Right lobe of liver (tissue), 6 donors: ENCODE data around the gene GHR. TPM values are rescaled to one million over a fixed set of nuclear protein-coding genes. Genes with fewer than 3 reads are reported as not detected.
A peak's percentile ranks its signal among the peaks of the same experiment; 100 is the strongest.

Experiments
- ATAC-seq, 4 donors: fragments of 200-7000 bp; cut with Tn5 transposase; one replicate each; pipeline ENCODE4 v1.9.1; 2020; ENCODE audit warnings: mild to moderate bottlenecking in 4 of 4, moderate library complexity in 4 of 4
- DNase-seq, 3 donors: peaks; one replicate each; pipeline ENCODE4 v3.0.0-alpha.2; 2020
- H3K27ac ChIP-seq, 3 donors: fragments of 200-600 bp; one replicate each; pipeline ENCODE4 v1.8.0; 2022
- H3K27me3 ChIP-seq, 2 donors: fragments of 200-600 bp; one replicate each; pipeline ENCODE4 v1.8.0; 2022
- H3K36me3 ChIP-seq, 4 donors: fragments of 200-600 bp; sonication (generic) in 1 of 4; one replicate each; pipeline versions ENCODE4 v1.5.1 to v1.8.0; 2017 to 2022; ENCODE audit warnings: control low read depth in 1 of 4
- H3K4me1 ChIP-seq, 4 donors: fragments of 200-600 bp; sonication (generic) in 1 of 4; one replicate each; pipeline versions ENCODE4 v1.5.1 to v1.8.0; 2017 to 2022; ENCODE audit warnings: control low read depth in 1 of 4
- H3K4me3 ChIP-seq, 3 donors: fragments of 200-600 bp; one replicate each; pipeline ENCODE4 v1.8.0; 2022
- H3K9me3 ChIP-seq, 4 donors: fragments of 200-600 bp; sonication (generic) in 1 of 4; one replicate each; pipeline versions ENCODE4 v1.5.1 to v1.8.0; 2017 to 2022; ENCODE audit warnings: control low read depth in 1 of 4
- POLR2A ChIP-seq: fragments of 450-650 bp; IDR thresholded peaks from one replicate; pipeline ENCODE4 v1.6.1; 2017; ENCODE audit warnings: antibody characterized with exemption, mild to moderate bottlenecking
- WGBS: methylation state at CpG from one replicate; pipeline ENCODE4 v1.1.6; 2018; ENCODE audit warnings: low coverage, low lambda C conversion rate; ENCODE audit not compliant: insufficient coverage; ENCODE audit errors: missing lambda C conversion rate; 5-methylcytosine and 5-hydroxymethylcytosine counted together
- intact Hi-C, 2 donors: fragments of 100-400 bp; cut with DNase I; formaldehyde crosslinking; loops; one replicate each; pipeline versions ENCODE4 v1.11.2 to v1.14.1; 2022
- total RNA-seq, 6 experiments: library from RNA; depleted of rRNA in 2 of 6; stranded (reverse); fragments of >200 nt in 2 of 6; fragmentation: NEBNext Ultra II Directional in 3 of 6; extraction: Animal tissue kit (Norgen Biotek cat#: 25700) in 3 of 6; gene quantifications; one replicate each; pipeline versions ENCODE4 v1.1.0 to v1.2.4, GENCODE V29; 2016 to 2023
- TF ChIP-seq, protein P1 (sequence below), 4 donors: fragments of 200-600 bp in 3 of 4; fragments of 450-650 bp in 1 of 4; IDR thresholded peaks; one replicate each; pipeline versions ENCODE4 v1.5.1 to v1.8.0; 2016 to 2022; ENCODE audit warnings: antibody characterized with exemption in 4 of 4, mild to moderate bottlenecking in 2 of 4
- donor health status: DM: no; HTN: yes; CAD: no.
- donor health status: DM: no; HTN: no; CAD: no.
- donor health status: DM: no; HTN: no; CAD: no.
- donor health status: DM: no; HTN: yes; CAD: no.
- donor health status: DM: no; HTN: yes; CAD: no.

The GHR gene
- total RNA-seq, 6 experiments from 2014 or later, result 25.9 to 90.7 (median 71.9) TPM

- 27% methylated on average over 34 of the region's 35 CpGs for WGBS
- no peaks in the 10 kb centered on the region for H3K9me3 ChIP-seq
- ATAC-seq, result peak; percentile 16 to 28 (median 20)
Observed at GRCh38 chr5:42756606-42757601, 333.7 kb downstream of the GHR start, which contains the start of gene CCDC152. CCDC152 (plus strand) TSS chr5:42756818; CDS start chr5:42759122, 2,304 bp downstream.

GRCh38 chr5:42759456-42759855, 336.2 kb downstream of the GHR start:
- Histone ChIP-seq H3K27ac (no peak overlapping the region), H3K27me3 (no peaks in the 10 kb centered on the region), H3K36me3 (no peaks in the 10 kb centered on the region), H3K4me1 (no peaks in the 10 kb centered on the region), H3K9me3 (no peaks in the 10 kb centered on the region), H3K4me3 (no peak overlapping the region)
- intact Hi-C loops, result no loop called here
- TF ChIP-seq POLR2A, result no peak
- TF ChIP-seq, protein P1, sequence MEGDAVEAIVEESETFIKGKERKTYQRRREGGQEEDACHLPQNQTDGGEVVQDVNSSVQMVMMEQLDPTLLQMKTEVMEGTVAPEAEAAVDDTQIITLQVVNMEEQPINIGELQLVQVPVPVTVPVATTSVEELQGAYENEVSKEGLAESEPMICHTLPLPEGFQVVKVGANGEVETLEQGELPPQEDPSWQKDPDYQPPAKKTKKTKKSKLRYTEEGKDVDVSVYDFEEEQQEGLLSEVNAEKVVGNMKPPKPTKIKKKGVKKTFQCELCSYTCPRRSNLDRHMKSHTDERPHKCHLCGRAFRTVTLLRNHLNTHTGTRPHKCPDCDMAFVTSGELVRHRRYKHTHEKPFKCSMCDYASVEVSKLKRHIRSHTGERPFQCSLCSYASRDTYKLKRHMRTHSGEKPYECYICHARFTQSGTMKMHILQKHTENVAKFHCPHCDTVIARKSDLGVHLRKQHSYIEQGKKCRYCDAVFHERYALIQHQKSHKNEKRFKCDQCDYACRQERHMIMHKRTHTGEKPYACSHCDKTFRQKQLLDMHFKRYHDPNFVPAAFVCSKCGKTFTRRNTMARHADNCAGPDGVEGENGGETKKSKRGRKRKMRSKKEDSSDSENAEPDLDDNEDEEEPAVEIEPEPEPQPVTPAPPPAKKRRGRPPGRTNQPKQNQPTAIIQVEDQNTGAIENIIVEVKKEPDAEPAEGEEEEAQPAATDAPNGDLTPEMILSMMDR (IDR thresholded peaks at IDR 0.05), result no peak
- 88% methylated on average over 2 of the region's 2 CpGs for WGBS
- ATAC-seq (no peak), DNase-seq (no peak)

More at GRCh38 chr5:42756606-42757601, 333.7 kb downstream of the GHR start, which contains the start of gene CCDC152:
- DNase-seq, result no peak
- Histone ChIP-seq H3K27me3 (no peaks in the 10 kb centered on the region), H3K36me3 (no peaks in the 10 kb centered on the region), H3K27ac (no peak within 1 kb of the TSS), H3K4me3 (no peak within 1 kb of the TSS), H3K4me1 (no peaks in the 10 kb centered on the region)
- TF ChIP-seq POLR2A, result no peak
- TF ChIP-seq, protein P1 (IDR thresholded peaks at IDR 0.05), result no peak
- intact Hi-C loops, result no loop called here

- Histone ChIP-seq H3K27me3 (no peaks in the 10 kb centered on the region), H3K4me3 (no peak overlapping the region), H3K4me1 (no peaks in the 10 kb centered on the region), H3K27ac (no peak overlapping the region), H3K36me3 (no peaks in the 10 kb centered on the region), H3K9me3 (no peaks in the 10 kb centered on the region)
- intact Hi-C loops, result no loop called here
- ATAC-seq, result no peak
- no peak for TF ChIP-seq POLR2A
- TF ChIP-seq, protein P1 (IDR thresholded peaks at IDR 0.05), result no peak
- 87% methylated on average over 4 of the region's 4 CpGs for WGBS
- no peak for DNase-seq
Observed at GRCh38 chr5:42760426-42760825, 337.2 kb downstream of the GHR start.

- no peak overlapping the region for H3K27ac ChIP-seq
- no peak for ATAC-seq
- DNase-seq, result no peak
- intact Hi-C loops, result no loop called here
- 100% methylated on average over 1 of the region's 1 CpG for WGBS
- no peaks in the 10 kb centered on the region for H3K36me3 ChIP-seq
- H3K9me3 ChIP-seq, result no peaks in the 10 kb centered on the region
- no peaks in the 10 kb centered on the region for H3K4me1 ChIP-seq
- H3K27me3 ChIP-seq, result no peaks in the 10 kb centered on the region
- TF ChIP-seq, protein P1 (IDR thresholded peaks at IDR 0.05), result no peak
- no peak for TF ChIP-seq POLR2A
- no peak overlapping the region for H3K4me3 ChIP-seq
Observed at GRCh38 chr5:42761791-42762190, 338.6 kb downstream of the GHR start.
